Measurements from ENCODE around the gene ADCY5. TPM values are rescaled to one million over a fixed set of nuclear protein-coding genes. Genes with fewer than 3 reads are reported as not detected.

ADCY5 gene
- total and polyA plus RNA-seq, 2 donors from 2014 or later: 7.1 to 33.6 TPM

DNA sequence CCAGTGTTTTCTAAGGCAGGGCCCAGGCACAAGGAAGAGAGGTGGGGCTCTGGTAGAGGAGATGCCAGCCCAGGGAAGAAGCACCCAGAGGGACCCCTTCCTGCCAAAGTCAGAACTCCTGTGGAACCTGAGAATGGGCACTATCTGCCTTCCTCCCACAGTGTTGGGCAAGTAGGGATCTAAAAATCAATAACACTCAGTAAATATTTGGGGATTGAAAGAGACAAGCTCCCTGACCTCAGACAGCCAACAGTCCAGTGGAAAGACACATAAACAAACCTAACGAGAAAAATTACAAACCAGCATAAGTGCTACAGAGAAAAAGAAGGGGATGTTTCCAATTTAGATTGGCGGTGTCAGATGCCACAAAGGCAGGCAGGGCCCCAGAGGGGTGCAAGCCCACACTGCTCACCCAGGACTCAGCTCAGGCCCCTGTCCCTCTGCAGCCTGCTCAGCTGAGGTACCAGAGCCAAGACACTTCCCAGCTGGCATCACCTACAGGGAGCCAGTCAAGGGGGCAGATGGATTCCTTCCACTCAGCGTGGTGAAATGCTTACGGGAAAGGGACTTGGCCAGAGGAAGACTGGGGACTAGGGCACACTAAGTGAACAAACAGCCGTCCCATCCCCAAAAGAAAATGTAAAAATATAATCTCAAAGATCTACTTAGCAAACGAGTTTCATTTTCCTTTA, 15.9 kb downstream of the ADCY5 start:
- H3K27ac ChIP-seq (ENCODE audit: low read depth in 2 of 2, low read length in 2 of 2): peak overlapping the region in 1 of 2 donors; percentile 5
- TF ChIP-seq, protein P1, sequence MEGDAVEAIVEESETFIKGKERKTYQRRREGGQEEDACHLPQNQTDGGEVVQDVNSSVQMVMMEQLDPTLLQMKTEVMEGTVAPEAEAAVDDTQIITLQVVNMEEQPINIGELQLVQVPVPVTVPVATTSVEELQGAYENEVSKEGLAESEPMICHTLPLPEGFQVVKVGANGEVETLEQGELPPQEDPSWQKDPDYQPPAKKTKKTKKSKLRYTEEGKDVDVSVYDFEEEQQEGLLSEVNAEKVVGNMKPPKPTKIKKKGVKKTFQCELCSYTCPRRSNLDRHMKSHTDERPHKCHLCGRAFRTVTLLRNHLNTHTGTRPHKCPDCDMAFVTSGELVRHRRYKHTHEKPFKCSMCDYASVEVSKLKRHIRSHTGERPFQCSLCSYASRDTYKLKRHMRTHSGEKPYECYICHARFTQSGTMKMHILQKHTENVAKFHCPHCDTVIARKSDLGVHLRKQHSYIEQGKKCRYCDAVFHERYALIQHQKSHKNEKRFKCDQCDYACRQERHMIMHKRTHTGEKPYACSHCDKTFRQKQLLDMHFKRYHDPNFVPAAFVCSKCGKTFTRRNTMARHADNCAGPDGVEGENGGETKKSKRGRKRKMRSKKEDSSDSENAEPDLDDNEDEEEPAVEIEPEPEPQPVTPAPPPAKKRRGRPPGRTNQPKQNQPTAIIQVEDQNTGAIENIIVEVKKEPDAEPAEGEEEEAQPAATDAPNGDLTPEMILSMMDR (IDR thresholded peaks at IDR 0.05; ENCODE audit: borderline replicate concordance, extremely low read depth, insufficient read depth): no peak
- H3K36me3 ChIP-seq (ENCODE audit: control insufficient read depth in 2 of 3, insufficient read depth in 3 of 3, low read length in 3 of 3): no peaks in the 10 kb centered on the region
- no peak for FAIRE-seq
- intact Hi-C loops (cut with DNase I): no loop called here
- H3K4me1 ChIP-seq (ENCODE audit: control insufficient read depth in 2 of 3, insufficient read depth in 2 of 3, low read depth in 1 of 3, low read length in 3 of 3): peaks cover 0 to 6% (median 0%) of the 10 kb centered on the region in 3 donors
- DNase-seq: no peak
- no peak overlapping the region for H3K9ac ChIP-seq (ENCODE audit: low read length in 3 of 3)
- H3K27me3 ChIP-seq (ENCODE audit: control insufficient read depth, insufficient read depth, low read length): no peaks in the 10 kb centered on the region
- H3K9me3 ChIP-seq (ENCODE audit: control insufficient read depth in 2 of 3, insufficient read depth in 1 of 3, low read length in 3 of 3): no peaks in the 10 kb centered on the region
- H3K4me3 ChIP-seq (ENCODE audit: low read length in 3 of 3): no peak overlapping the region

DNA sequence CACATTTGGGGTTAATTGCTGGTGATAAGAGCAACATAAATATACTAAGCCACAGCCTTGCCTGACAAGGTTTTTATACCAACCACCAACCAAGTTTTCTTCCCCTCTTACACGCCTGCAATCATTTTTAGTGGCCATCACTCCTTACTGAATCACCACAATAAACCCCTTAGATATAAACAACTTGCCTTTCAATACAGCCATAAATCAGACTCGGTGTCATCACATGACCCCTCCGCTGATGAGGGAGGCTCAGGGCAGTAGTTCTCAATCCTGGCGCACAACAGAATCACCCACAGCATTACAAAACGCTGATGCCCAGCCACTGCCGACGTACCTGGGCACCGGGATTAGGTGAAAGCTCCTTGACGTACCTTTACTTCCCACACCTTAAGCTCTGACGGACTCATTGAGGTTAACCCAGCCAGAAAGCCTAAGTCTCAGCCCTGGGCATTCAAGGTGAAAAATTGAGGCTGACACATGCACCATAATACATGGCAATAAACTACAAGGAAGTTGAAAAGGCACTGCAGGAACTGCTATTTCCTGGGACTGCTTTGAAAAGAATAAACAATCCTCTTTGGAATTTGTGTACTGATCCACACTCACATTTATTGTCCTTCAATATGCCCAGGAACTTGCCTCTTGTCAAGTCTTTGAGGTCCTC, 17.1 kb downstream of the ADCY5 start:
- Histone ChIP-seq H3K36me3 (ENCODE audit: control insufficient read depth in 2 of 3, insufficient read depth in 3 of 3, low read length in 3 of 3) (no peaks in the 10 kb centered on the region), H3K27me3 (ENCODE audit: control insufficient read depth, insufficient read depth, low read length) (no peaks in the 10 kb centered on the region), H3K4me3 (ENCODE audit: low read length in 3 of 3) (no peak overlapping the region), H3K27ac (ENCODE audit: low read depth in 2 of 2, low read length in 2 of 2) (peak overlapping the region in 1 of 2 donors; percentile 29), H3K9me3 (ENCODE audit: control insufficient read depth in 2 of 3, insufficient read depth in 1 of 3, low read length in 3 of 3) (no peaks in the 10 kb centered on the region), H3K4me1 (ENCODE audit: control insufficient read depth in 2 of 3, insufficient read depth in 2 of 3, low read depth in 1 of 3, low read length in 3 of 3) (peaks cover 0 to 6% (median 0%) of the 10 kb centered on the region in 3 donors), H3K9ac (ENCODE audit: low read length in 3 of 3) (peak overlapping the region in 1 of 3 donors; percentile 4)
- DNase-seq: no peak
- FAIRE-seq: no peak
- TF ChIP-seq, protein P1 (IDR thresholded peaks at IDR 0.05; ENCODE audit: borderline replicate concordance, extremely low read depth, insufficient read depth): no peak
- intact Hi-C loops (cut with DNase I): no loop called here

DNA sequence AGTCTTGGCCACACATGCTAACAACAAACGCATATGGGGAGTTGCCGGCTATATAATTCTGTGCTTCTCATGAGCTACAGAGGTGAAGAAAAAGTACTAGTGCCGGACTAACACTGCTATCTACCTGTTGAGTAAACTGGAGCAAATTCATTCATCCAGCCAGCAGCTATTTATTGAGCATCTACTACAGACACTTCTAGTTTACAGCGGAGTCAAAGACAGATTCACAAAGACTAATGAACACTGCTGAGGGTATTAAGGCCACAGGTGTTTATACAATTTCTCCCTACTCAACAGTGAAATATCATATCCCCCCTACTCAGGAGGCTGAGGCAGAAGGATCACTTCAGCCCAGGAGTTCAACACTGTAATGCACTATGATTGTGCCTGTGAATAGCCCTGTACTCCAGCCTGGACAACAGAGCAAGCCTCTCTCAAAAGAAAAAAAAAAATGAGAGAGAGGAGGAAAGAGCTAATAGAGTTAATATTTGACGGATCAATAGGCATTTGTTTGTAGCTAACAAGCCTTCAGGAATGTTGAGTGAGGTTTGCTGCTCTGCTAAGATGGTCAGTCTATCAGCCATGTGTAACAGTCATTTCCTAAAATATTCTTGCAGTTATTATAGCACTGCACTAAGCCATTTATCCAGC, 17.8 kb downstream of the ADCY5 start:
- Histone ChIP-seq H3K4me1 (ENCODE audit: control insufficient read depth in 2 of 3, insufficient read depth in 2 of 3, low read depth in 1 of 3, low read length in 3 of 3) (peaks cover 0 to 6% (median 0%) of the 10 kb centered on the region in 3 donors), H3K4me3 (ENCODE audit: low read length in 3 of 3) (no peak overlapping the region), H3K27me3 (ENCODE audit: control insufficient read depth, insufficient read depth, low read length) (no peaks in the 10 kb centered on the region), H3K9ac (ENCODE audit: low read length in 3 of 3) (no peak overlapping the region), H3K27ac (ENCODE audit: low read depth in 2 of 2, low read length in 2 of 2) (peak overlapping the region in 1 of 2 donors; percentile 29), H3K36me3 (ENCODE audit: control insufficient read depth in 2 of 3, insufficient read depth in 3 of 3, low read length in 3 of 3) (no peaks in the 10 kb centered on the region), H3K9me3 (ENCODE audit: control insufficient read depth in 2 of 3, insufficient read depth in 1 of 3, low read length in 3 of 3) (no peaks in the 10 kb centered on the region)
- DNase-seq (peak in 1 of 5 donors; percentile 29), FAIRE-seq (no peak)
- TF ChIP-seq, protein P1 (IDR thresholded peaks at IDR 0.05; ENCODE audit: borderline replicate concordance, extremely low read depth, insufficient read depth): no peak
- intact Hi-C loops (cut with DNase I): no loop called here
